WTC11 (cell line): Measurements from ENCODE around the gene ATP6V1A. TPM values are rescaled to one million over a fixed set of nuclear protein-coding genes. Genes with fewer than 3 reads are reported as not detected.

Source experiments
- ATAC-seq: fragments of 200-7000 bp; cut with Tn5 transposase; 2 replicates; pipeline ENCODE4 v1.10.0; 2021; ENCODE audit warnings: mild to moderate bottlenecking, moderate library complexity
- CTCF ChIA-PET: fragments of 300-600 bp; sonication (Branson Sonifier 250); formaldehyde crosslinking; loops from one replicate; lab custom pipeline; 2021; ENCODE audit warnings: antibody characterized with exemption; lab: Charles Lee
- POLR2A ChIA-PET: fragments of 350-600 bp; sonication (Branson Sonifier 250); formaldehyde crosslinking; loops from one replicate; lab custom pipeline; 2021; ENCODE audit warnings: antibody characterized with exemption; lab: Charles Lee
- DNase-seq: peaks from one replicate; pipeline ENCODE4 v3.0.0; 2021; ENCODE audit warnings: low spot score
- H3K27ac Mint-ChIP-seq: 2 replicates; pipeline ENCODE4 v1.8.0; 2021; ENCODE audit warnings: mixed read lengths
- H3K27me3 Mint-ChIP-seq: 2 replicates; pipeline ENCODE4 v1.8.0; 2021; ENCODE audit warnings: low read depth, mild to moderate bottlenecking, moderate library complexity, mixed read lengths
- H3K36me3 Mint-ChIP-seq: 2 replicates; pipeline ENCODE4 v1.8.0; 2021; ENCODE audit warnings: mixed read lengths
- H3K4me1 Mint-ChIP-seq: 2 replicates; pipeline ENCODE4 v1.8.0; 2022; ENCODE audit warnings: mixed read lengths
- H3K4me3 Mint-ChIP-seq: 2 replicates; pipeline ENCODE4 v1.8.0; 2021; ENCODE audit warnings: mild to moderate bottlenecking, moderate library complexity, mixed read lengths
- H3K9me3 Mint-ChIP-seq: 2 replicates; pipeline ENCODE4 v1.8.0; 2021; ENCODE audit warnings: mixed read lengths
- AR ChIP-seq: fragments of 250-450 bp; sonication (Bioruptor Pico); IDR thresholded peaks from 2 replicates; pipeline ENCODE4 v1.9.0; 2021; ENCODE audit warnings: mild to moderate bottlenecking
- ATF3 ChIP-seq: sonication (generic); formaldehyde crosslinking; conservative IDR thresholded peaks from 2 replicates; pipeline ENCODE4 v1.8.1; 2022; ENCODE audit warnings: mild to moderate bottlenecking, missing genetic modification reagents
- CBFB ChIP-seq: sonication (generic); formaldehyde crosslinking; IDR thresholded peaks from 2 replicates; pipeline ENCODE4 v1.8.1; 2022; ENCODE audit warnings: mild to moderate bottlenecking, low read depth, missing genetic modification reagents
- CDX4 ChIP-seq: fragments of 250-450 bp; sonication (Bioruptor Pico); IDR thresholded peaks from 2 replicates; pipeline ENCODE4 v1.9.0; 2021; ENCODE audit warnings: moderate library complexity, mild to moderate bottlenecking, inconsistent platforms, borderline replicate concordance
- CREB1 ChIP-seq: sonication (generic); formaldehyde crosslinking; IDR thresholded peaks from 2 replicates; pipeline ENCODE4 v1.8.0; 2023; ENCODE audit warnings: mild to moderate bottlenecking, missing genetic modification reagents
- ETV6 ChIP-seq: sonication (generic); formaldehyde crosslinking; IDR thresholded peaks from 2 replicates; pipeline ENCODE4 v1.8.1; 2022; ENCODE audit warnings: mild to moderate bottlenecking, missing genetic modification reagents
- FOXJ3 ChIP-seq: sonication (generic); formaldehyde crosslinking; IDR thresholded peaks from 2 replicates; pipeline ENCODE4 v1.9.0; 2021; ENCODE audit warnings: missing genetic modification reagents, mild to moderate bottlenecking, borderline replicate concordance
- FOXP1 ChIP-seq: sonication (generic); formaldehyde crosslinking; IDR thresholded peaks from 2 replicates; pipeline ENCODE4 v1.8.0; 2022; ENCODE audit warnings: missing genetic modification reagents, mild to moderate bottlenecking, moderate library complexity, borderline replicate concordance
- GABPB1 ChIP-seq: sonication (generic); formaldehyde crosslinking; IDR thresholded peaks from 2 replicates; pipeline ENCODE4 v1.8.1; 2023; ENCODE audit warnings: mild to moderate bottlenecking, missing genetic modification reagents
- NFYB ChIP-seq: sonication (generic); formaldehyde crosslinking; conservative IDR thresholded peaks from 2 replicates; pipeline ENCODE4 v1.8.0; 2022; ENCODE audit warnings: low read depth, missing genetic modification reagents
- SMAD4 ChIP-seq: sonication (generic); formaldehyde crosslinking; IDR thresholded peaks from 2 replicates; pipeline ENCODE4 v1.8.0; 2022; ENCODE audit warnings: mild to moderate bottlenecking, missing genetic modification reagents
- TCF7 ChIP-seq: sonication (generic); formaldehyde crosslinking; IDR thresholded peaks from 2 replicates; pipeline ENCODE4 v1.8.0; 2022; ENCODE audit warnings: mild to moderate bottlenecking, low read depth, missing genetic modification reagents, moderate library complexity
- ZMAT4 ChIP-seq: fragments of 250-450 bp; sonication (Bioruptor Pico); IDR thresholded peaks from 2 replicates; pipeline ENCODE4 v1.9.0; 2021; ENCODE audit warnings: mild to moderate bottlenecking
- ZNF232 ChIP-seq: sonication (generic); formaldehyde crosslinking; IDR thresholded peaks from 2 replicates; pipeline ENCODE4 v1.8.0; 2022; ENCODE audit warnings: mild to moderate bottlenecking, missing genetic modification reagents
- ZNF671 ChIP-seq: fragments of 250-450 bp; sonication (Bioruptor Pico); IDR thresholded peaks from 2 replicates; pipeline ENCODE4 v1.8.0; 2021; ENCODE audit warnings: mild to moderate bottlenecking
- ZSCAN18 ChIP-seq: fragments of 250-450 bp; sonication (Bioruptor Pico); IDR thresholded peaks from 2 replicates; pipeline ENCODE4 v2.1.2; 2022; ENCODE audit warnings: mild to moderate bottlenecking, moderate library complexity
- total RNA-seq: library from RNA; stranded (reverse); gene quantifications from 3 replicates; pipeline ENCODE4 v1.2.3, GENCODE V29; 2021
- TF ChIP-seq, protein P1 (sequence below): sonication (generic); formaldehyde crosslinking; IDR thresholded peaks from 2 replicates; pipeline ENCODE4 v1.8.1; 2023; ENCODE audit warnings: mild to moderate bottlenecking, missing genetic modification reagents, moderate library complexity
- TF ChIP-seq, protein P2 (sequence below): sonication (generic); formaldehyde crosslinking; IDR thresholded peaks from 2 replicates; pipeline ENCODE4 v1.8.0; 2022; ENCODE audit warnings: mild to moderate bottlenecking, missing genetic modification reagents
- TF ChIP-seq, protein P3 (sequence below): sonication (generic); formaldehyde crosslinking; IDR thresholded peaks from 2 replicates; pipeline ENCODE4 v1.8.1; 2023; ENCODE audit warnings: mild to moderate bottlenecking, missing genetic modification reagents

The ATP6V1A gene
- total RNA-seq, 1 experiment from 2014 or later = 90.7 TPM

DNA sequence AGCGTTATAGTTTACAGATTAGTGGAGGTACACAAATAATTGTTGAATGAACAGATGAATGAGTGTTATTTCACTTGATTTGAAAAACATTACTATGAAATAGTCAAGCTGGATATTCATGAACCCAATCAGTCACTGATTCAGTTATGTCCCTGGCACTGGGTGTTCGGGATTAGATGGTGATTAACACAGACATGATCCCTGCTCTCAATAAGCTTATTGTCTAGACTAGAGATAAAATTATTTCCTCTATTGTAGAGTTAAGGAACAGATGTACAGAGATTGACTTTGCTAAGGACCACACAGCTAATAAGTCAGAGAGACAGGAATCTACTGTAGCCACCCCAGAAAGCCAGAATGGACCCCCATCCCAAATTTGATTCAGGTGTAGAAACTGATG is 92.7 kb downstream of the ATP6V1A start:
- H3K27ac Mint-ChIP-seq = no peak overlapping the region
- no peak for TF ChIP-seq TCF7
- no peak for TF ChIP-seq ETV6 (CRISPR knock-in tag)
- no peak for TF ChIP-seq ATF3 (CRISPR knock-in tag)
- TF ChIP-seq, all 79 proteins: peak for 0
- ChIA-PET CTCF (interaction anchor here (0.9 to 1.5 kb wide), 4 partner anchors 51 to 94 kb away, joined by 4 read pairs; partner anchors contain the start of gene NAA50), POLR2A (interaction anchor here (0.6 kb wide), 1 partner anchor 33 kb away, joined by 3 read pairs; no protein-coding TSS in a partner anchor)
- H3K36me3 Mint-ChIP-seq = no peaks in the 10 kb centered on the region
- H3K4me1 Mint-ChIP-seq = peaks cover 14% of the 10 kb centered on the region
- DNase-seq (no peak), ATAC-seq (no peak)
- H3K27me3 Mint-ChIP-seq = peaks cover 3% of the 10 kb centered on the region; the same call in 1 of the 2 replicates
- H3K4me3 Mint-ChIP-seq = peak overlapping the region; percentile 84
- no peaks in the 10 kb centered on the region for H3K9me3 Mint-ChIP-seq

DNA sequence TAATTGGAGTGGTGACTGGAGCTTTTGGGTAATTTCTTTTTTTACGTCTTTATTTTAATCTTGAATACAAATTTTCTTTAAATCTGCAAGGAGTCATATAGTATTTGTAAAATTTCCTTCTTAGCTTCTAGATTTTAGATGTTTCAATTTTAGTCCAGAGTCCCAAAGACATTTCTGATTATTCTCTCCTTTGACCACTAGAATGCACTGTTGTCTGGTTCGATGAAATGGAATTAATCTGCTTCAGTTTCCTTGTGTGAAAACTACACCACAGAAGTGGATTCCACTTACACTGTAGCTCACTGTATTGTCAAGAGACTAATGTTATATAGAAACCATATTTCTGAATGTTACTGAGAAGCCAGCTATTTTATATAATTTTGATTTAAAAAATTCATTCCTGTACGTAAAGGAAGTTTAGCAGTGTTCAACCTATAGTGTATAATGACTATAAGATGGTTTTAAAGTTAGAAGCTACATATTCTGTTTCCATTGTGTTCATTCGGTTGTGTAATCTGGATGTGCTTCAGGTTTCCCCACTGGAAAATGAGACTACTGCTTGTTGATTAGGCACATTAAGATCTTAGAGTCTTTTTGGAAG is 97.9 kb downstream of the ATP6V1A start:
- ChIA-PET POLR2A (no interaction called here), CTCF (interaction anchor here (0.7 to 4.2 kb wide), 12 partner anchors 11 to 174 kb away, joined by 3 to 39 read pairs (median 4); partner anchors contain the start of gene ATP6V1A)
- no peaks in the 10 kb centered on the region for H3K9me3 Mint-ChIP-seq
- no peak overlapping the region for H3K27ac Mint-ChIP-seq
- ATAC-seq (no peak; the same call in 1 of the 2 replicates), DNase-seq (no peak)
- H3K27me3 Mint-ChIP-seq = no peaks in the 10 kb centered on the region
- no peaks in the 10 kb centered on the region for H3K36me3 Mint-ChIP-seq
- no peak for TF ChIP-seq ZSCAN18 (CRISPR knock-in tag)
- no peak for TF ChIP-seq ETV6 (CRISPR knock-in tag)
- TF ChIP-seq, protein P1, sequence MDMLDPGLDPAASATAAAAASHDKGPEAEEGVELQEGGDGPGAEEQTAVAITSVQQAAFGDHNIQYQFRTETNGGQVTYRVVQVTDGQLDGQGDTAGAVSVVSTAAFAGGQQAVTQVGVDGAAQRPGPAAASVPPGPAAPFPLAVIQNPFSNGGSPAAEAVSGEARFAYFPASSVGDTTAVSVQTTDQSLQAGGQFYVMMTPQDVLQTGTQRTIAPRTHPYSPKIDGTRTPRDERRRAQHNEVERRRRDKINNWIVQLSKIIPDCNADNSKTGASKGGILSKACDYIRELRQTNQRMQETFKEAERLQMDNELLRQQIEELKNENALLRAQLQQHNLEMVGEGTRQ (CRISPR knock-in tag) = no peak
- TF ChIP-seq AR = no peak
- no peak for TF ChIP-seq NFYB (CRISPR knock-in tag)
- TF ChIP-seq CBFB (CRISPR knock-in tag) = no peak
- TF ChIP-seq SMAD4 (CRISPR knock-in tag) = no peak
- H3K4me1 Mint-ChIP-seq = peaks cover under 1% of the 10 kb centered on the region; the same call in 1 of the 2 replicates
- no peak overlapping the region for H3K4me3 Mint-ChIP-seq

DNA sequence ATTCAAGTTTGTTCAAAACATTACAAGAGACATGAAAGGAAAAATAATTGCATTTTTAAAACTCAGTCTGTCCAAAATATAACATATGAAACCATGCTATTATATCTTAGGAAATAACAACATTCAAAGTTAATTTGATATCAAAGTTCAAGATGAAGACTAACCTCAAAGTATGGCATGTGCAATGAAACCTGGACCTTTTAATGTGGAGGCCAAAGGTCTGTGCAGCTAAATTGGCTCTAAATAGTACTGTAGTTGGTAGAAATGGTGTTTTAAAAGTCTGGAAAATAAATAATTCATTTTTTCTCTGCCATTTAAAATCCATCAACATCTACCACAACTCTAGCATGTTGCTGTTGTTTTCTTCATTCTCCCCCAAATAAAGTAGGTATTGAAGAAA is 100.4 kb downstream of the ATP6V1A start:
- Mint-ChIP-seq H3K27ac (no peak overlapping the region), H3K9me3 (peaks cover 4% of the 10 kb centered on the region), H3K4me3 (no peak overlapping the region), H3K36me3 (peaks cover 4% of the 10 kb centered on the region; the same call in 1 of the 2 replicates), H3K27me3 (no peaks in the 10 kb centered on the region), H3K4me1 (no peaks in the 10 kb centered on the region)
- DNase-seq = no peak
- CTCF ChIA-PET = interaction anchor here (4.2 kb wide), 1 partner anchor 66 kb away, joined by 39 read pairs; no protein-coding TSS in a partner anchor
- ATAC-seq = no peak
- POLR2A ChIA-PET = no interaction called here
- TF ChIP-seq ZMAT4 = no peak
- TF ChIP-seq GABPB1 (CRISPR knock-in tag) = no peak
- no peak for TF ChIP-seq ZNF671
- TF ChIP-seq FOXP1 = no peak
- TF ChIP-seq, protein P2, sequence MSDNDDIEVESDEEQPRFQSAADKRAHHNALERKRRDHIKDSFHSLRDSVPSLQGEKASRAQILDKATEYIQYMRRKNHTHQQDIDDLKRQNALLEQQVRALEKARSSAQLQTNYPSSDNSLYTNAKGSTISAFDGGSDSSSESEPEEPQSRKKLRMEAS (CRISPR knock-in tag) = no peak
- no peak for TF ChIP-seq ZNF232 (CRISPR knock-in tag)
- TF ChIP-seq, protein P3, sequence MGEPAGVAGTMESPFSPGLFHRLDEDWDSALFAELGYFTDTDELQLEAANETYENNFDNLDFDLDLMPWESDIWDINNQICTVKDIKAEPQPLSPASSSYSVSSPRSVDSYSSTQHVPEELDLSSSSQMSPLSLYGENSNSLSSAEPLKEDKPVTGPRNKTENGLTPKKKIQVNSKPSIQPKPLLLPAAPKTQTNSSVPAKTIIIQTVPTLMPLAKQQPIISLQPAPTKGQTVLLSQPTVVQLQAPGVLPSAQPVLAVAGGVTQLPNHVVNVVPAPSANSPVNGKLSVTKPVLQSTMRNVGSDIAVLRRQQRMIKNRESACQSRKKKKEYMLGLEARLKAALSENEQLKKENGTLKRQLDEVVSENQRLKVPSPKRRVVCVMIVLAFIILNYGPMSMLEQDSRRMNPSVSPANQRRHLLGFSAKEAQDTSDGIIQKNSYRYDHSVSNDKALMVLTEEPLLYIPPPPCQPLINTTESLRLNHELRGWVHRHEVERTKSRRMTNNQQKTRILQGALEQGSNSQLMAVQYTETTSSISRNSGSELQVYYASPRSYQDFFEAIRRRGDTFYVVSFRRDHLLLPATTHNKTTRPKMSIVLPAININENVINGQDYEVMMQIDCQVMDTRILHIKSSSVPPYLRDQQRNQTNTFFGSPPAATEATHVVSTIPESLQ (CRISPR knock-in tag) = no peak
- no peak for TF ChIP-seq CDX4 (CRISPR knock-in tag)
- no peak for TF ChIP-seq CREB1 (CRISPR knock-in tag)
- TF ChIP-seq FOXJ3 = no peak
